ENCODE measurements around the gene SNAP23.

GRCh38 chr15:42490291-42490670, 5.2 kb upstream of the SNAP23 start:
- TF ChIP-seq, protein P1, sequence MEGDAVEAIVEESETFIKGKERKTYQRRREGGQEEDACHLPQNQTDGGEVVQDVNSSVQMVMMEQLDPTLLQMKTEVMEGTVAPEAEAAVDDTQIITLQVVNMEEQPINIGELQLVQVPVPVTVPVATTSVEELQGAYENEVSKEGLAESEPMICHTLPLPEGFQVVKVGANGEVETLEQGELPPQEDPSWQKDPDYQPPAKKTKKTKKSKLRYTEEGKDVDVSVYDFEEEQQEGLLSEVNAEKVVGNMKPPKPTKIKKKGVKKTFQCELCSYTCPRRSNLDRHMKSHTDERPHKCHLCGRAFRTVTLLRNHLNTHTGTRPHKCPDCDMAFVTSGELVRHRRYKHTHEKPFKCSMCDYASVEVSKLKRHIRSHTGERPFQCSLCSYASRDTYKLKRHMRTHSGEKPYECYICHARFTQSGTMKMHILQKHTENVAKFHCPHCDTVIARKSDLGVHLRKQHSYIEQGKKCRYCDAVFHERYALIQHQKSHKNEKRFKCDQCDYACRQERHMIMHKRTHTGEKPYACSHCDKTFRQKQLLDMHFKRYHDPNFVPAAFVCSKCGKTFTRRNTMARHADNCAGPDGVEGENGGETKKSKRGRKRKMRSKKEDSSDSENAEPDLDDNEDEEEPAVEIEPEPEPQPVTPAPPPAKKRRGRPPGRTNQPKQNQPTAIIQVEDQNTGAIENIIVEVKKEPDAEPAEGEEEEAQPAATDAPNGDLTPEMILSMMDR (IDR thresholded peaks at IDR 0.05): no peak
- no peak for TF ChIP-seq POLR2A (IDR thresholded peaks at IDR 0.05)
